ENCODE data around the gene PDIK1L. TPM values are rescaled to one million over a fixed set of nuclear protein-coding genes. Genes with fewer than 3 reads are reported as not detected.
A peak's percentile ranks its signal among the peaks of the same experiment; 100 is the strongest.

The PDIK1L gene
- total and polyA plus RNA-seq, 9 of the 15 experiments (the other 6 are each of a cell fraction or from before 2014, with no cell fraction given) = 12.8 to 30.2 (median 21.5) TPM

GRCh38 chr1:26070296-26070962, 41.2 kb upstream of the PDIK1L start (continued):
- TF ChIP-seq ZBTB40 (IDR thresholded peaks at IDR 0.05) (peak; percentile 13; the same call in 1 of the 2 replicates), ZBTB40 (CRISPR knock-in tag; IDR thresholded peaks at IDR 0.05) (no peak), GTF3C2 (IDR thresholded peaks at IDR 0.05; ENCODE audit: borderline replicate concordance, extremely low read depth, insufficient read length) (no peak), FOXK2 (conservative IDR thresholded peaks at IDR 0.05 in 1 of 2, IDR thresholded peaks at IDR 0.05 in 1 of 2; ENCODE audit: low read depth in 2 of 2) (peak; percentile 96 to 98), PRMT5 (CRISPR knock-in tag; IDR thresholded peaks at IDR 0.05) (no peak), NELFE (IDR thresholded peaks at IDR 0.05; ENCODE audit: insufficient read depth, insufficient read length) (no peak), E2F3 (CRISPR knock-in tag; IDR thresholded peaks at IDR 0.05) (no peak), MTA1 (IDR thresholded peaks at IDR 0.05; ENCODE audit: borderline replicate concordance) (peak; percentile 81; the same call in 1 of the 2 replicates)
